H1 (cell line): ENCODE measurements around the gene IQCF2. TPM values are rescaled to one million over a fixed set of nuclear protein-coding genes. Genes with fewer than 3 reads are reported as not detected.

Source experiments
- ASH2L ChIP-seq: fragments of 200-600, 300-600 bp; sonication (generic); IDR thresholded peaks from one replicate; pipeline ENCODE4 v1.7.1; 2017; ENCODE audit warnings: low read length
- BCL11A ChIP-seq, 2 experiments: IDR thresholded peaks; one replicate each; pipeline ENCODE4 v1.6.1; 2011; ENCODE audit warnings: low read depth in 2 of 2, low read length in 2 of 2, mild to moderate bottlenecking in 2 of 2
- BRCA1 ChIP-seq: IDR thresholded peaks from 2 replicates; pipeline ENCODE4 v1.6.1; 2012; ENCODE audit warnings: low read depth, low read length, improper control_type of control experiment
- CREB1 ChIP-seq: IDR thresholded peaks from 2 replicates; pipeline ENCODE4 v1.6.1; 2012; ENCODE audit warnings: inconsistent platforms
- EGR1 ChIP-seq: IDR thresholded peaks from 2 replicates; pipeline ENCODE4 v1.6.1; 2011; ENCODE audit warnings: low read depth, low read length, borderline replicate concordance
- FOSL1 ChIP-seq: IDR thresholded peaks from 2 replicates; pipeline ENCODE4 v1.6.1; 2011; ENCODE audit warnings: mild to moderate bottlenecking, low read depth, low read length, moderate library complexity; ENCODE audit not compliant: insufficient read depth
- GABPA ChIP-seq: IDR thresholded peaks from 2 replicates; pipeline ENCODE4 v1.6.1; 2011; ENCODE audit warnings: mild to moderate bottlenecking, low read length, moderate library complexity, borderline replicate concordance; ENCODE audit not compliant: insufficient read depth
- KDM1A ChIP-seq: fragments of 200-600, 300-600 bp; sonication (generic); IDR thresholded peaks from 2 replicates; pipeline ENCODE4 v1.7.1; 2016; ENCODE audit warnings: mild to moderate bottlenecking, low read length, borderline replicate concordance
- SIRT6 ChIP-seq: IDR thresholded peaks from one replicate; pipeline ENCODE4 v1.7.1; 2012; ENCODE audit warnings: low read length, inconsistent platforms
- SP1 ChIP-seq: IDR thresholded peaks from 2 replicates; pipeline ENCODE4 v1.6.1; 2011; ENCODE audit warnings: low read depth, low read length
- SP2 ChIP-seq: IDR thresholded peaks from 2 replicates; pipeline ENCODE4 v1.6.1; 2012; ENCODE audit warnings: mild to moderate bottlenecking, low read length, inconsistent platforms
- TBP ChIP-seq: IDR thresholded peaks from 2 replicates; pipeline ENCODE4 v1.6.1; 2011; ENCODE audit warnings: low read depth, low read length, improper control_type of control experiment
- ZNF274 ChIP-seq: IDR thresholded peaks from 2 replicates; pipeline ENCODE4 v1.7.0; 2012; ENCODE audit warnings: low read length, borderline replicate concordance; ENCODE audit errors: extremely low read depth
- polyA plus RNA-seq, 7 experiments: library from polyadenylated mRNA; depleted of rRNA in 3 of 7; stranded (reverse) in 5 of 7; unstranded in 2 of 7; fragments of >200 nt in 5 of 7; fragments of 200-250 nt in 2 of 7; gene quantifications; 1 replicate in 5 of 7; 2 replicates in 1 of 7; 4 replicates in 1 of 7; pipeline versions ENCODE4 v1.2.1 to v1.2.3, GENCODE V29; 2011 to 2013; ENCODE audit warnings: missing spikeins in 2 of 7, mixed read lengths in 2 of 7
- total RNA-seq: library from RNA; stranded (reverse); fragmentation: NEBNext Ultra II Directional; extraction: Animal tissue kit (Norgen Biotek cat#: 25700); gene quantifications from 2 replicates; pipeline ENCODE4 v1.2.1, GENCODE V29; 2021
- TF ChIP-seq, protein P1 (sequence below): fragments of 300-600 bp; sonication (generic); IDR thresholded peaks from 2 replicates; pipeline ENCODE4 v1.7.1; 2012; ENCODE audit warnings: low read length, moderate library complexity, mild to moderate bottlenecking, inconsistent platforms; ENCODE audit not compliant: insufficient replicate concordance

Gene IQCF2
- total and polyA plus RNA-seq, 2 of the 8 experiments (the other 6 are each of a cell fraction or from before 2014, with no cell fraction given) = not detected

- TF ChIP-seq, protein P1, sequence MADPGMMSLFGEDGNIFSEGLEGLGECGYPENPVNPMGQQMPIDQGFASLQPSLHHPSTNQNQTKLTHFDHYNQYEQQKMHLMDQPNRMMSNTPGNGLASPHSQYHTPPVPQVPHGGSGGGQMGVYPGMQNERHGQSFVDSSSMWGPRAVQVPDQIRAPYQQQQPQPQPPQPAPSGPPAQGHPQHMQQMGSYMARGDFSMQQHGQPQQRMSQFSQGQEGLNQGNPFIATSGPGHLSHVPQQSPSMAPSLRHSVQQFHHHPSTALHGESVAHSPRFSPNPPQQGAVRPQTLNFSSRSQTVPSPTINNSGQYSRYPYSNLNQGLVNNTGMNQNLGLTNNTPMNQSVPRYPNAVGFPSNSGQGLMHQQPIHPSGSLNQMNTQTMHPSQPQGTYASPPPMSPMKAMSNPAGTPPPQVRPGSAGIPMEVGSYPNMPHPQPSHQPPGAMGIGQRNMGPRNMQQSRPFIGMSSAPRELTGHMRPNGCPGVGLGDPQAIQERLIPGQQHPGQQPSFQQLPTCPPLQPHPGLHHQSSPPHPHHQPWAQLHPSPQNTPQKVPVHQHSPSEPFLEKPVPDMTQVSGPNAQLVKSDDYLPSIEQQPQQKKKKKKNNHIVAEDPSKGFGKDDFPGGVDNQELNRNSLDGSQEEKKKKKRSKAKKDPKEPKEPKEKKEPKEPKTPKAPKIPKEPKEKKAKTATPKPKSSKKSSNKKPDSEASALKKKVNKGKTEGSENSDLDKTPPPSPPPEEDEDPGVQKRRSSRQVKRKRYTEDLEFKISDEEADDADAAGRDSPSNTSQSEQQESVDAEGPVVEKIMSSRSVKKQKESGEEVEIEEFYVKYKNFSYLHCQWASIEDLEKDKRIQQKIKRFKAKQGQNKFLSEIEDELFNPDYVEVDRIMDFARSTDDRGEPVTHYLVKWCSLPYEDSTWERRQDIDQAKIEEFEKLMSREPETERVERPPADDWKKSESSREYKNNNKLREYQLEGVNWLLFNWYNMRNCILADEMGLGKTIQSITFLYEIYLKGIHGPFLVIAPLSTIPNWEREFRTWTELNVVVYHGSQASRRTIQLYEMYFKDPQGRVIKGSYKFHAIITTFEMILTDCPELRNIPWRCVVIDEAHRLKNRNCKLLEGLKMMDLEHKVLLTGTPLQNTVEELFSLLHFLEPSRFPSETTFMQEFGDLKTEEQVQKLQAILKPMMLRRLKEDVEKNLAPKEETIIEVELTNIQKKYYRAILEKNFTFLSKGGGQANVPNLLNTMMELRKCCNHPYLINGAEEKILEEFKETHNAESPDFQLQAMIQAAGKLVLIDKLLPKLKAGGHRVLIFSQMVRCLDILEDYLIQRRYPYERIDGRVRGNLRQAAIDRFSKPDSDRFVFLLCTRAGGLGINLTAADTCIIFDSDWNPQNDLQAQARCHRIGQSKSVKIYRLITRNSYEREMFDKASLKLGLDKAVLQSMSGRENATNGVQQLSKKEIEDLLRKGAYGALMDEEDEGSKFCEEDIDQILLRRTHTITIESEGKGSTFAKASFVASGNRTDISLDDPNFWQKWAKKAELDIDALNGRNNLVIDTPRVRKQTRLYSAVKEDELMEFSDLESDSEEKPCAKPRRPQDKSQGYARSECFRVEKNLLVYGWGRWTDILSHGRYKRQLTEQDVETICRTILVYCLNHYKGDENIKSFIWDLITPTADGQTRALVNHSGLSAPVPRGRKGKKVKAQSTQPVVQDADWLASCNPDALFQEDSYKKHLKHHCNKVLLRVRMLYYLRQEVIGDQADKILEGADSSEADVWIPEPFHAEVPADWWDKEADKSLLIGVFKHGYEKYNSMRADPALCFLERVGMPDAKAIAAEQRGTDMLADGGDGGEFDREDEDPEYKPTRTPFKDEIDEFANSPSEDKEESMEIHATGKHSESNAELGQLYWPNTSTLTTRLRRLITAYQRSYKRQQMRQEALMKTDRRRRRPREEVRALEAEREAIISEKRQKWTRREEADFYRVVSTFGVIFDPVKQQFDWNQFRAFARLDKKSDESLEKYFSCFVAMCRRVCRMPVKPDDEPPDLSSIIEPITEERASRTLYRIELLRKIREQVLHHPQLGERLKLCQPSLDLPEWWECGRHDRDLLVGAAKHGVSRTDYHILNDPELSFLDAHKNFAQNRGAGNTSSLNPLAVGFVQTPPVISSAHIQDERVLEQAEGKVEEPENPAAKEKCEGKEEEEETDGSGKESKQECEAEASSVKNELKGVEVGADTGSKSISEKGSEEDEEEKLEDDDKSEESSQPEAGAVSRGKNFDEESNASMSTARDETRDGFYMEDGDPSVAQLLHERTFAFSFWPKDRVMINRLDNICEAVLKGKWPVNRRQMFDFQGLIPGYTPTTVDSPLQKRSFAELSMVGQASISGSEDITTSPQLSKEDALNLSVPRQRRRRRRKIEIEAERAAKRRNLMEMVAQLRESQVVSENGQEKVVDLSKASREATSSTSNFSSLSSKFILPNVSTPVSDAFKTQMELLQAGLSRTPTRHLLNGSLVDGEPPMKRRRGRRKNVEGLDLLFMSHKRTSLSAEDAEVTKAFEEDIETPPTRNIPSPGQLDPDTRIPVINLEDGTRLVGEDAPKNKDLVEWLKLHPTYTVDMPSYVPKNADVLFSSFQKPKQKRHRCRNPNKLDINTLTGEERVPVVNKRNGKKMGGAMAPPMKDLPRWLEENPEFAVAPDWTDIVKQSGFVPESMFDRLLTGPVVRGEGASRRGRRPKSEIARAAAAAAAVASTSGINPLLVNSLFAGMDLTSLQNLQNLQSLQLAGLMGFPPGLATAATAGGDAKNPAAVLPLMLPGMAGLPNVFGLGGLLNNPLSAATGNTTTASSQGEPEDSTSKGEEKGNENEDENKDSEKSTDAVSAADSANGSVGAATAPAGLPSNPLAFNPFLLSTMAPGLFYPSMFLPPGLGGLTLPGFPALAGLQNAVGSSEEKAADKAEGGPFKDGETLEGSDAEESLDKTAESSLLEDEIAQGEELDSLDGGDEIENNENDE = no peak
- TF ChIP-seq FOSL1 (no peak), ASH2L (no peak), CREB1 (no peak), SP2 (no peak), EGR1 (no peak), BCL11A (IDR thresholded peaks at IDR 0.05; ENCODE audit: low read depth in 2 of 2, low read length in 2 of 2) (no peak), GABPA (no peak), ZNF274 (no peak), KDM1A (no peak), BRCA1 (no peak), TBP (no peak), SIRT6 (no peak), SP1 (no peak)
Measured at GRCh38 chr3:51879937-51880336, 18.5 kb downstream of the IQCF2 start (continued).
